ENCODE data around the gene CSTPP1. TPM values are rescaled to one million over a fixed set of nuclear protein-coding genes. Genes with fewer than 3 reads are reported as not detected.

The CSTPP1 gene
- total and polyA plus RNA-seq, 2 of the 4 experiments (the other 2 are of a cell fraction) = 22.0 to 35.7 TPM

GRCh38 chr11:46896719-46897406 is 39.7 kb upstream of the CSTPP1 start:
- Histone ChIP-seq H3K9me3 (ENCODE audit: control insufficient read depth, insufficient read depth, low read length) (no peaks in the 10 kb centered on the region), H3K14ac (replicated peaks; ENCODE audit: low read depth, low read length) (no peak overlapping the region), H4K20me1 (ENCODE audit: insufficient read depth, low read length) (no peaks in the 10 kb centered on the region), H3K23ac (ENCODE audit: low read depth, low read length) (no peak overlapping the region), H3K4me1 (ENCODE audit: control insufficient read depth, insufficient read depth, low read length) (no peaks in the 10 kb centered on the region), H3K56ac (ENCODE audit: extremely low read depth, insufficient read depth, low read length) (no peak overlapping the region), H3K36me3 (ENCODE audit: control insufficient read depth, insufficient read depth, low read length) (peaks cover 7% of the 10 kb centered on the region), H2BK5ac (ENCODE audit: low read depth, low read length, poor library complexity, severe bottlenecking) (no peak overlapping the region), H2AFZ (replicated peaks; ENCODE audit: low read length, poor library complexity) (no peak overlapping the region), H4K5ac (ENCODE audit: low read depth, low read length) (no peak overlapping the region), H4K8ac (ENCODE audit: low read depth in 2 of 2, low read length in 2 of 2) (no peak overlapping the region), H3K27me3 (ENCODE audit: control insufficient read depth, insufficient read depth, low read length) (no peaks in the 10 kb centered on the region), H2AK5ac (ENCODE audit: low read depth, low read length) (no peak overlapping the region), H2BK15ac (ENCODE audit: low read depth, low read length) (no peak overlapping the region), H3K79me1 (ENCODE audit: low read depth in 1 of 2, low read length in 2 of 2) (no peaks in the 10 kb centered on the region), H3K4me2 (ENCODE audit: low read depth, low read length) (no peak overlapping the region), H3K9me1 (ENCODE audit: insufficient read depth, low read length) (peaks cover 3% of the 10 kb centered on the region; the same call in 1 of the 2 replicates), H3K18ac (ENCODE audit: low read depth, low read length) (no peak overlapping the region), H3K4ac (ENCODE audit: low read depth, low read length) (no peak overlapping the region), H3K9ac (ENCODE audit: low read depth, low read length) (no peak overlapping the region), H3K27ac (ENCODE audit: insufficient read depth, low read length) (no peak overlapping the region), H3K4me3 (ENCODE audit: insufficient read depth, low read depth, low read length) (no peak overlapping the region), H4K91ac (ENCODE audit: insufficient read depth, low read depth, low read length) (no peak overlapping the region), H2BK120ac (ENCODE audit: low read depth, low read length) (no peak overlapping the region), H2AK9ac (replicated peaks; ENCODE audit: low read depth, low read length, poor library complexity) (no peak overlapping the region), H2BK20ac (ENCODE audit: low read depth, low read length) (no peak overlapping the region)
- DNase-seq (peak; percentile 37), ATAC-seq (ENCODE audit: low read depth) (peak; percentile 75)
- ChIA-PET CTCF (interaction anchor here (0.8 to 1.4 kb wide), 3 partner anchors 24 to 257 kb away, joined by 3 to 4 read pairs (median 3); no protein-coding TSS in a partner anchor), POLR2A (ENCODE audit: unreplicated experiment) (no interaction called here)
- dilution Hi-C loops (cut with HindIII; ENCODE audit: low sequenced_read_pairs, unreplicated experiment) (no loop called here), intact Hi-C loops (cut with micrococcal nuclease) (no loop called here), in situ Hi-C loops (cut with MboI; ENCODE audit: low sequenced_read_pairs) (loop anchor here (25.0 kb wide), 1 partner anchor 465 kb away; the partner anchor contains the start of gene MYBPC3)
- WGBS, 2 experiments (ENCODE audit: extremely low coverage in 2 of 2, insufficient read length in 1 of 2) = no CpG with 5 or more reads among the region's 10 CpGs
- no TSS peak for BruUV-seq (replicated peaks)
- TF ChIP-seq POLR2A (IDR thresholded peaks at IDR 0.05; ENCODE audit: low read depth, low read length) (no peak), CTCF (conservative IDR thresholded peaks at IDR 0.05; ENCODE audit: low read depth, low read length) (peak; percentile 27)
